Measurements from ENCODE around the gene TENM4. TPM values are rescaled to one million over a fixed set of nuclear protein-coding genes. Genes with fewer than 3 reads are reported as not detected.

TENM4 gene
- 2.8 to 34.3 TPM (median 3.8 TPM) in 3 replicates for total RNA-seq
- long read RNA-seq, partial matches to known transcripts = 0 of 3 reads
- long read RNA-seq, other reads (novel, unspliced or antisense) = 3 of 3 reads

GRCh38 chr11:79440571-79441460 is at the start of gene TENM4:
Gene TENM4, minus strand, starts transcription at chr11:79441030. Its CDS starts 371,086 bp downstream, at chr11:79069944.
- peaks cover 29% of the 10 kb centered on the region for H3K27me3 Mint-ChIP-seq (ENCODE audit: low read depth)
- no peaks in the 10 kb centered on the region for H3K9me3 Mint-ChIP-seq (ENCODE audit: low read depth)
- H3K27ac Mint-ChIP-seq (ENCODE audit: unreplicated experiment) = peak within 1 kb of the TSS; percentile 28
- peak; percentile 71 for TF ChIP-seq CTCF (IDR thresholded peaks at IDR 0.05)
- H3K36me3 Mint-ChIP-seq (ENCODE audit: low read depth) = no peaks in the 10 kb centered on the region
- H3K4me3 Mint-ChIP-seq (ENCODE audit: unreplicated experiment) = peak within 1 kb of the TSS; percentile 75
- peak; percentile 87 for DNase-seq (ENCODE audit: low spot score)
- peaks cover 37% of the 10 kb centered on the region for H3K4me1 Mint-ChIP-seq (ENCODE audit: low read depth)

GRCh38 chr11:79488286-79488685 is 47.5 kb upstream of the TENM4 start:
- H3K4me1 Mint-ChIP-seq (ENCODE audit: low read depth) = peaks cover 3% of the 10 kb centered on the region
- H3K27me3 Mint-ChIP-seq (ENCODE audit: low read depth) = peaks cover 8% of the 10 kb centered on the region
- no peak overlapping the region for H3K4me3 Mint-ChIP-seq (ENCODE audit: unreplicated experiment)
- H3K27ac Mint-ChIP-seq (ENCODE audit: unreplicated experiment) = no peak overlapping the region
- no peaks in the 10 kb centered on the region for H3K9me3 Mint-ChIP-seq (ENCODE audit: low read depth)
- H3K36me3 Mint-ChIP-seq (ENCODE audit: low read depth) = no peaks in the 10 kb centered on the region
- no peak for TF ChIP-seq CTCF (IDR thresholded peaks at IDR 0.05)
- no peak for DNase-seq (ENCODE audit: low spot score)

GRCh38 chr11:79487412-79487811 is 46.6 kb upstream of the TENM4 start:
- Mint-ChIP-seq H3K9me3 (ENCODE audit: low read depth) (no peaks in the 10 kb centered on the region), H3K36me3 (ENCODE audit: low read depth) (no peaks in the 10 kb centered on the region), H3K4me3 (ENCODE audit: unreplicated experiment) (no peak overlapping the region), H3K4me1 (ENCODE audit: low read depth) (peaks cover 3% of the 10 kb centered on the region), H3K27ac (ENCODE audit: unreplicated experiment) (no peak overlapping the region), H3K27me3 (ENCODE audit: low read depth) (peaks cover 7% of the 10 kb centered on the region)
- TF ChIP-seq CTCF (IDR thresholded peaks at IDR 0.05) = no peak
- DNase-seq (ENCODE audit: low spot score) = no peak

GRCh38 chr11:79486242-79486984 is 45.6 kb upstream of the TENM4 start:
- Mint-ChIP-seq H3K36me3 (ENCODE audit: low read depth) (no peaks in the 10 kb centered on the region), H3K27ac (ENCODE audit: unreplicated experiment) (no peak overlapping the region), H3K9me3 (ENCODE audit: low read depth) (no peaks in the 10 kb centered on the region), H3K4me1 (ENCODE audit: low read depth) (peaks cover 3% of the 10 kb centered on the region), H3K27me3 (ENCODE audit: low read depth) (peaks cover 5% of the 10 kb centered on the region), H3K4me3 (ENCODE audit: unreplicated experiment) (no peak overlapping the region)
- no peak for DNase-seq (ENCODE audit: low spot score)
- no peak for TF ChIP-seq CTCF (IDR thresholded peaks at IDR 0.05)

- TF ChIP-seq CTCF (IDR thresholded peaks at IDR 0.05) = no peak
- H3K27me3 Mint-ChIP-seq (ENCODE audit: low read depth) = peaks cover 5% of the 10 kb centered on the region
- H3K4me1 Mint-ChIP-seq (ENCODE audit: low read depth) = peaks cover 3% of the 10 kb centered on the region
- H3K27ac Mint-ChIP-seq (ENCODE audit: unreplicated experiment) = no peak overlapping the region
- no peaks in the 10 kb centered on the region for H3K36me3 Mint-ChIP-seq (ENCODE audit: low read depth)
- DNase-seq (ENCODE audit: low spot score) = no peak
- H3K4me3 Mint-ChIP-seq (ENCODE audit: unreplicated experiment) = no peak overlapping the region
- H3K9me3 Mint-ChIP-seq (ENCODE audit: low read depth) = no peaks in the 10 kb centered on the region
Measured at GRCh38 chr11:79485694-79486093, 44.9 kb upstream of the TENM4 start.

All from chondrocyte (in vitro differentiated cells).